HG03064 (cell line): ENCODE data around the gene ZIC1.

ENCODE experiments used
- ATAC-seq: cut with Tn5 transposase; IDR thresholded peaks from one replicate; pipeline ENCODE4 v1.9.1; 2021; ENCODE audit warnings: low read depth; ENCODE audit not compliant: unreplicated experiment

ZIC1 gene

DNA sequence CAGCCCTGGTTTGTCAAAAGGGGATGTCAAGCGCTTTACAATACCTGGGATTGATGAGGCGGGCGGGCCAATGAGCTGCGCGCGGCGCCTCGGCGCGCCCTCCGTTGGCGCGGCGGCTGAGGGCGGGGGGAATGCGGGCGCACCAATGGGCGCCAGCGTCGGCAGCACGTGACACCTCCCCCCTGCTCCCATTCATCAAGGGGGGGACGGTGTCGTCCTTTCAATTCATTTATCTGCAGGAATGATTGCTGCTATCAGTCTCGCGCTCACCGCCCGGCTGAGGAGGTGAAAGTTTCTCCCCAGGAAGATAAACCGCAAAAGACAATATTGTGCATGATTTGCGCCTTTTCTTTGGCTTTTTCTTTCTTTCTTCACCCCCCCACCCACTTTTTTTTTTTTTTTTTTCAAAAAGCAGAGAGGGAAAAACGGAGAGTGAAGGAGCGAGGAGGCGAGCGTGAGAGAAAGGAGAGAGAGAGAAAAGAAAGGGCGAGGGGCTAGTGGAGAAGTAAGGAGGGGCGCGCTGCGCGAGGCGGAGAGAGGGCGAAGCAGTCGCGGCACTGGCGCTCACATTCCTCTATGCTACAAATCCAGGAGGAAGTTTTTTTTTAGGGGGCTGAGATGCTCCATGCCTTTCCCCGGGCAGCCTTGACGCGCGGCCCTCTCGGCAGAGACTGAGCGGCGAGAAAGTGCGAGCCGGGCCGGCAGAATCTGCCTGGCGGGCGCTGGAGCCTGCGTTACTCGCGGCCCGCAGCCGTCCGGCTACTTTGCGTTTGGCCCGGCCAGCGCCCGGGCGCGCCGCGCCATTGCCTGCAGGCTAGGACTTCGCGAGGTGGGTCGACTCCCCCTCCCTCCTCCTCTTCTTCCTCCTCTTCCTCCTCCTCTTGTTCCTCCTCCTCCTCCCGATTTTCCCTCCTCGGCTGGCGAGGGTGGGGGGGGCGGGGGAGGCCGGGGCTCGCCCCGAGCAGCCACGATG, at the start of gene ZIC1:
Gene ZIC1 (plus strand): TSS at position 223 of the 973 bp plus-strand sequence. CDS start 748 bp downstream, at position 971.
- no peak for ATAC-seq

DNA sequence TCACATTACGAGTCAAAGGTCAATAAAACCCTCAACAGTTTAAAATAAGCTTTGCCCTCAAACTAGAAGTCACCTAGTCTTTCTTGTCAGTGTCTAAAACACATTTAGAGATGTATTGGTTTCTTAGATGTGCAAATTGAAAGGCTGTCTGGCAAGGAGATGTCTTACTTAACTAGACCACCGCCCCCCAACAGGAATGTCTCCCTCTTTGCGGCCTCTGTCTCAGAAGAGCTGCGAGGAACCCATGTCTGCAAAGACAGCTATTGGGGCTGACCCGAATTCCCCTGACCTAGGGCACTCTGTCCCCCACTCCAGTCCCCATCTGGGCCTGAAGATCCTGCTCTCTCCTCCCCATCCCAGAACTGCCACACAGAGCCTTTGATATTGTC, 49.1 kb upstream of the ZIC1 start:
- no peak for ATAC-seq

DNA sequence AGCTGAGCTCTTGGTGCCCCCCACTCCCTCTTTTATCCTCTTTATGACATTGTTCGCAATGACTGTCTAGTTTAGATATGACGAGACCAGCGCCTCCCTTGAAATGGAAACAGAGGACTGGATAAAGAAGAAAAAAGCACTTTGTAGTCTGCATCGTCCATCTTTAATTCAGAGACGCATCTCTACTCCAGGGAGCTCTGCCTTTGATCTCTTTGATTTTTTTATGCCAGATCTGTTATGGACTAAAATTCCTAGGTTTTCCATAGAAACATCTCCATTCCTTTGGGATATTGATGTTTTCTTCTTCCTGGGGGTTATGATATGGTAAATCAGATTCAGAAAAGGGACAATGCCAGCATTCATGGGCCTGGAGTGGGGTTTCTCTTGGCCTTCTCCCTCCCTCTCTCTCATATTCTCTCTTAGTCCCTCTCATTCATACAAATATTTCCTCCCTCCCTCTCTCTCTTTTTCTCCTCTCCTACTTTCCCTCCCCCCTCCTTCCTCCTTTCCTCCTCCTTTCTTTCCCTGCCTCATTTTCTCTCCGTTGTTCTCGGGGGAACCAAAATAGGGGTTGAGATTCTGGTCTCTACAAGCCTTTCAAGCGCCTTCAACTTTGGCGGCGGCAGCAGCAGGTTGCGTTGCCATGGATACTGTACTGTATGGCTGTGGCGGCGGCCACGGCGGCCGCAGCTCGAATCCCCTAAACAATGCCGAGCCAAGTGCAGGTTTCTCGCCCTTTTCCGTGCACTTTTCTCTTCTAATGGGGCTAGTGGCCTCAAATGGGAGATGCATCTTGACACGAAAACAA, 48.3 kb upstream of the ZIC1 start:
- ATAC-seq = no peak

DNA sequence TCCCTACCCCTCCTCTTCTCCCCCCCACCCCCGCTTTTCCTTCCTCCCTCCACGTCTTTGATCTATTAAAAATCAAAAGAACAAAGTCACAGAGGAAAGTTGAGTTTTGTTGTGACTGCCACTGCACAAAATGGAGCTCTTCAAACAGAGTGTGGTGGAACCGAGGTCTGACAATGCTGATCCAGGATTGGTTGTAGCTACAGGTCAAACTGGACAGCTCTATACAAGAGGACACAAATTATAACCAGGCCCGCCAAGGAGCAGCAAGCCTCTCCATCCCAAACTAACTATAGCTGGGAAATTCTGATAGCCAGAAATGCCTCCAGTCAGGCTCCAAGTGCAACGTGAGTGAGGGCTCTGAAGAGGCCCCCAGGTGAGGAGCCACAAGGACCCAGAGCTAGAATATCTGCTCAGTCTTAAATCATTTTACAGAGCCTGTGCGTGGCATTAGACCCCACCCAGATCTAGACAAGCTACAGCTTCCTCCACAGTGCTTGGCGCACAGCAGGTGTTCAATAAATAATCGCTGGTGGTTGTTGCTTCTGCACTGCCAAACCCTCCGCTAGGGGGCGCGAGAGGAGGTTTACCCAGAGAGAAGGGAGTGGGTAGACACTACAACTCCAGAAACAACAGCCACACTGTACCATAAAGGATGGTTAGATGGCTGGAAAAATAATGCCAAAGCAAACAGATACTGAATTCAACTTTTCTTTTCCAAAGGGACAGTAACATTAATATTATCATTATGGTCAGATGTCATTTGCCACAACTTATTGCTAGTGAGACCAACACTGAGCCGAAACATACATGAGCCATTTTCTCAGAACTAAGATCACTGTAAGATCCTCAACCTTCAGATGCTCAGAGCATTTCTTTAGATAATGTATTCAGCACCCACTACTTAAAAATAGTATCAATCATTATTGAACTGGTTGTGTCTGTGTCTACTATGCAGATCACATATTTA, 47.4 kb upstream of the ZIC1 start:
- no peak for ATAC-seq

DNA sequence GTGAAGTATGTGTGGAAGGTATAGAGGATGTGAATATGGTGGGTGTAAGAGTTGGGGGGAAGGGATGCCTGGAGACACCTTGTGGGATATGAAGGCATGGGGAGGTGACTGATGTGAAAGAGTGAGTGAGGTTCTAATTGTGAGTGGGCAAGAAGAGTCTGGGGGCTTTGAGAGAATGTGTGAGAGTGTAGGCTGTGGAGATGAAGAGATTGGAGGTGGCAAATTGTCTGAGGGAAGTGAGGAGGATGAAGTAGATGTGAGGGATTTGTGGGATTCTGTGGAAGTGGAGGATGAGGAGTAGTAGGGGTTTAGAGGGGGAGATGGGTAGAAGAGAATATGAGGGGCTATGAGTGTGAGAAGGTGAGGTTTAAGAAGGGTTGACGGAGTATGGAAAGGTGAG, 44.4 kb upstream of the ZIC1 start:
- ATAC-seq = no peak

DNA sequence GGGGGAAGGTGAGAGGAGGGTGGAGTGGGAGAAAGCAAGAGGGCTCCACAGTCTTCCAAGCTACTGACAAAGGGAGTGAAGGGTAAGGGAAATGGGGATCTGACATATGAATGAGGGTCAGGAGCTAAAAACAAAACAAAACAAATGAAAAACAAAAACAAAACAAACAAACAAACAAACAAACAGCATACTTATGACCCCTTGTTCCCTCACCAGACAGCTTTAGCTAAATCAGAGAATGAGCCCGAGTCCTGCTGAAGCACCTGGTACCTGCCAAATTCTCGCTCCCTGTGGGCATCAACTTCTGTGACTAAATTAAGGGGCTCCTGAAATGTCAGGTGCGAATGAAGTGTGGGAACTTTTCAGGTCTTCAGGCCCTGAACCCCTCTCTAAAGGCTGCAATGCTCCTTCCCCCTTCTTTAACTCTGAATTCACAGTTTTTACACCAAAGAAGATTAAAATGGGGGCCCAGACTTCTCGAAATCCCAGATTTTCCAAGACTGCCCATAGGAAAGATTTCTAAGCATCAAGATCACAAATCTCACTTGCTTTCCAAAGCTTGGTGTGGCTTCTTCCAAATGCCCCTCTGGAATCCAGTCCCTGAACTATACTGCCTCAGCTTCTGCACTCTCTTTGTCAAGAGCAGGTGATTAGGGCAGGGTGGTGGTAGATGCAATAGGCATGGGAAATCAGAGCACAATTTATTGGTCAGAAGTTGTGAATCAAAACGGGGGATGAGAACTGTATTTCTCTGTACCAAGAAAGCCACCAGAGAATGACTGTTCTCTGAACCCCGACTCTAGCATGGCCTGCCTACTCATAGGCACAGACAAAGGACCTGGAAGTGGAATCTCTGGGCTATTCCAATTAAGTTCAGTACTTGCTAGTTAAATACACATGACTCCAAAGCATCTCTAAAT, 43.7 kb upstream of the ZIC1 start:
- ATAC-seq = no peak

DNA sequence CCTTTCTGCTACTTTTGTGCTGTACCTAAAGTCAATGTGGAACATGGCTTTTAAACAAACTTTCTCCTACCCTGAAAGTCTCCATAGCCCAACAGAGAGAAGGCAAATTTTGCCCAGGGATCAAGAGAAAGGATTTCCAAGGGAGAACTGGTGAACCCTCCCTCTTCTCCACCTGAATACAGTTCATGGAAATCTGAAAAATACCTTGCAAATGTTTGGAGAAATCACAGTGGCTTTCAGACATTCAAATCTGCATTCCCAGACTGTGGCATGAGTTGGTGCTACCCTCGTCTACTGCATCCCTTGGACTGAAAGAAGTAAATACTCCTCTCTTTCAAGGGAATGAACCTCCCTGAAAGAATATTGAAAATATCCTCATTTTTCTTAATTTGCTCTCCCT, 41.5 kb upstream of the ZIC1 start:
- no peak for ATAC-seq

DNA sequence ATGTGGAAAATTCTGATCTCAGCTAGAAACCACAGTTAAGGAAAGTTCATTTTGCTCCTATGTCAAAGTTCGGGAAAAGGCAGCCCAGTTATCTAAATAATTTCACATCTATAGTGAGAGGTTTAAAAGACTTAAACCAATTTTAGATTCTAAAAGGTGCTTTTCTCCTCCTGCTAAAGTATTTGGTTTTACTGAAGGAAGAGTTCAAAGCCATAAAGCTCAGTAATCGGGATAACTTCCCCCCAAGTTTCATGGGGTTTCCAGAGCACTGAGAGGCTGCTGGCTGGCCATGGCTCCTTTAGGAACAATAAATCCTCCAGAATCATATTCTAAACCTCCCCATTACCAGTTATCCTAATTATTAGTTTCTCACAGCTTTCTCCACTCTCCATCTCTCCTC, 41.0 kb upstream of the ZIC1 start:
- ATAC-seq = no peak

DNA sequence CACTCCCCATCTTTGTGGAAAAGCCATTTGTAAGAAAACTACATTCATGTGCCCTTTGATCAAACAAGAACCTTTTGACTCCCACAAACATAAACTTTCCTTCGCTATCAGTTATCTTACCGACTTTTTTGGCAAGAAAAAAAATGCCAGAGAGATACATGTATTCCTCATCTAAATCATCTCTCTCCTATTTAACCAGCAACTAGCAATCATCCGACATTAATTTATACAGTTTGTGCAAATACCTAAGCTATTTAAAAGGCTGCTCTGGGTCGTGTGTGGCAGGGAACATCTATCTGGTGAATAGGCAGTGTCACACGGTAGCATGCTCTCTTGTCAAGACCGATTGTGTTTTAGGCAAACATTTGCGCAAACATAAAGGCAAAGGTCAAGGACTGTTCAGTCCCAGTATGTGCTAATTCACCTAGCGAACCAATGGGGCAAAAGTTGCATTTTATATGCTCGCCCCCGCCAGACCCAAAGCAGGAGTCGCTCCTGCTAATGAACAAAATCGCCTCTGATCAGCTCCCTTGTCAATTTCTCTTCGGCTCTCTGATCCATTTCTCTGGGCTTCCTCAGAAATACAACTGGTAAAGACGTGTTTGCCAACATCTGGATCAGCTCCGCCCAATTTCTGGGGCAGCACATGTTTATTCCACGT, 40.5 kb upstream of the ZIC1 start:
- no peak for ATAC-seq

DNA sequence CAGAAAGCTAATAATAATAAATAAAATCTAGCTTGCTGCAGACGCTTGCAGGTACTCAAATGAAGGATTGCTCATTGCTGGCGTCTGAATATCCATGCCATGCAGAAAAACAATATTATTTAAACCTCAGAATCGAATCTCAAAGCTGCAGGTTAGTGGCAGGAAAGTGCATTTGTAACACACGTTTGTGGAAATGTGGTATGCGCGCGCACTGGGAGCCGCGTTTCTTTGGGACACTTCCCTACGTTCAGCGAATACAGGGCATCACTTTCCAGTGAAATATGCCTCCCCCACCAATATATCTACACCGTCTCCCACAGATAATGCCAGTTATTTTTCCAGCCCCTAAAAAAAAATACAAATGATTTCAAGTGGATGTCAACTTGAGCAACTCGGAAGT, 39.9 kb upstream of the ZIC1 start:
- no peak for ATAC-seq

DNA sequence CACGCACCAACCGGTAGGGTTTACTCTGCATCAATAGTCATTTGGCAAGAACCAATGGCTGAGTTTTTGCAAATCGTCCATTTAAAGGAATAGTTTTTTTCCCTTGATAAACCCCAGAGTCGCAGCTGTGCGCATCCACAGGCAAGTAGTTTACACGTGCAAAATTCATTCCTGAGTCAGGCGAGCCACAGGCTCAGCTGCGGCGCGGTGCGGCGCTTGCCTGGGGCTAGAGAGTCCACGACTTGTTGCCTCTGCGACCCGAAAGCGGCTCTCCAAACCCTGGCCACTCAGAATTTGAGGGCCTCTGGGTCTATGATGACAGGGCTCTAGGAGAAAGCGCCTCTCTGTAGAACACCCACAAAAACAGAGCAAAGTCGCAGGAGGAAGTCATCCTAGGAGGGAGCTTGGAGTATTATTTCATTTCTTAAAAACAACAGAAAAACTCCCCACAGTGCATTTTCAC, 39.5 kb upstream of the ZIC1 start:
- no peak for ATAC-seq

DNA sequence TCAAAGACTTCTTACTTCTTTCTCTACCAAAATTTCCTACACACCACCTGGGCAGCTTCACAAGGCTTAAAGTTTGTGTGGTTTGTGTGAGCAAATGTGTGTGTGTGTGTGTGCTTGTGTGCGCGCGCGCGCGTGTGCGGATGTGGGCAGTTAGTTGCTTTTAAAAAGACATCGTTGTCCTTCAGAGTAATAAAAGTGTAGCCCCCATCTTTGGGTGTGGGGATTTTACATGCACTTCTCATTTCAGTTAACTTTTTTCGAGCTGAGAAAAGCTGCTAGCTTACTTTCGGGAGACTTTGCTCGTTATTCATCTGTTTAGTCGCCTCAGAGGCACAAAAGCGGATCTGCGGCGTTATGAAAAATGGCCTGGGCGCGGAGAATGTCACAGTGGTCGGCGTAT, 38.8 kb upstream of the ZIC1 start:
- ATAC-seq = no peak

DNA sequence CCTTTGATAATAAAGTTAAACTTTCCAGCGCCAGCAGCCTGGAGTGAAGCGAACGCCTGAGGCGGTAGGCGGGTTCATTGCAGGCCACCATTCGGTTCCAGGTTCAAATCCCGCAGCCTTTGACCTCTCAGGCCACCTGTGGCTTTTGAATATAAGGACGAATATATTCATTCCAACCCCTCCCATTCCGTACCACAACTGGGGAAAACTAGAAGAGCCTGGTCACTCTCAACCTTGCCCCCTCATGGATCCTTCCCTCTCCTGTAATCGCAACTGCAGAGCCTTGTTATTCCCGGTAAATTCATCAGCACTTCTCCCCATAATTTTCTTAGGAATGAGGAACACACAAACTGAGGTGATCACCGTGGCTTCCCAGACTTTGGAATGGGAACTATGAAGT, 38.0 kb upstream of the ZIC1 start:
- no peak for ATAC-seq

DNA sequence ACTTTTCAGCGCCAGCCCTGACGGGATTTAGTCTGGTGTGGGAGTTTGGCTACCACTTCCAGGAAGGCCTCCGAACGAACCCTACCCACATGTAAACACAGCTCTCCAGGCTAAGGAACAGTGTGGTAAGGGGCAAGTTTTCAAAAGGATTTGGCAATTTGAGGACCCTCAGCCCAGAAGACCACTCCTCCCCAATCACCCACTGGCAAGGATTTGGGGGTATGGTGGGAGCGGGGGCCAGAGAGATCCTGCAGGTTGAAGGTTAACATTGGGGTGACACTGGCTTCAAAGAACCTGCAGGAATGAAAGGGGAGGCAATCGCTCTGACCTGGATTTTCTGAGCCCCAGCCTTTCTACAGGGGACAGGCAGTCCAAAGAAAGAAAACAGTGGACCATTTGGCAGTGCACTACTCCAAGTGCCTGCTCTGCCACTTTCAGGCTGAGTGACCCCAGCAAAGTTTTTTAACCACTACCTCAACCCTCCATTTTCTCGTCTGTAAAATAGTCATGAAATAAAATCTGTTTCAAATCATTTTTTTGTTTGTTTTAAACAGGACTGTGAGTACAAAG, 37.3 kb upstream of the ZIC1 start:
- no peak for ATAC-seq

DNA sequence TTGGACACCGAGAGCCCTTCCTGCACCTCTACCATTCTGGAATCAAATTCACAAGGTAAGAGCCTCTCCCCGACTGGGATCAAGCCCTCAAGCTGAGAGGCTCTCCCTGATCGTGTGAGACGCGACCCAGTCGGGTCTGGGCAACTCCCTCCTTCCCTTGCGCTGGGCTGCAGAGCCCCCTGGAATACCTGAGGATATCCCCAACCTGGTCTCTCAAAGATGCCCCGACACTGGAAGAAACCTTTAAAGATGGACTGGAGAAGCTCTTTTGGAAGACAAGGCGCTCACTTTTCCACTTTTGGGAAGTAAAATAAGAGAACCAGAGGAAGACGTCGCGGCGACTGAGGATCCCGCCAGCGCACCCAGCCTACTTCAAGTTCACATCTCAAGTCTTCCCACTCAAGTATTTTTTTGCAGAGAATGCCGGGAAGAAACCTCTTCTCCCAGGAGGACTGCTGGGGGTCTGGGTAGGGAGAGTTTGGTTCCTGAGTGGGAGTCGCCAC, 36.6 kb upstream of the ZIC1 start:
- ATAC-seq = no peak

DNA sequence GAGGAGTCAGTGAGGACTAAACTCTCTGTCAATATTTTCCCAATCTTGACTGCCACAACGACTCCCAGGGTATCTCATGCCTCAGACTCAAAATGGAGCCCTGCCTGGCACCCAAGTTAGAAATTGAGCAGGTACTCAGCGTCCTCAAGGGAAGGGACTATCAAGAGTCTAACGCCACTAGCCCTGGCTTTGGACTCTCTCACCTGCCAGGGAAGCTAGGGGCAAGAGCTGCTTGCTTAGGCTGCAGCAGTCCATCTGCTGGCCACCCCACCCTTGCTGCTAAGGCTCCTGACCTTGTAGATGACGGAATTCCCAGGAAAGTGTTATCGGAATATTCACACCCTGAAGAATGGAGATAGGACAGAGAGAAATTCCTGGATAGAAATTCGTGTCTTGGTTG, 35.9 kb upstream of the ZIC1 start:
- no peak for ATAC-seq

DNA sequence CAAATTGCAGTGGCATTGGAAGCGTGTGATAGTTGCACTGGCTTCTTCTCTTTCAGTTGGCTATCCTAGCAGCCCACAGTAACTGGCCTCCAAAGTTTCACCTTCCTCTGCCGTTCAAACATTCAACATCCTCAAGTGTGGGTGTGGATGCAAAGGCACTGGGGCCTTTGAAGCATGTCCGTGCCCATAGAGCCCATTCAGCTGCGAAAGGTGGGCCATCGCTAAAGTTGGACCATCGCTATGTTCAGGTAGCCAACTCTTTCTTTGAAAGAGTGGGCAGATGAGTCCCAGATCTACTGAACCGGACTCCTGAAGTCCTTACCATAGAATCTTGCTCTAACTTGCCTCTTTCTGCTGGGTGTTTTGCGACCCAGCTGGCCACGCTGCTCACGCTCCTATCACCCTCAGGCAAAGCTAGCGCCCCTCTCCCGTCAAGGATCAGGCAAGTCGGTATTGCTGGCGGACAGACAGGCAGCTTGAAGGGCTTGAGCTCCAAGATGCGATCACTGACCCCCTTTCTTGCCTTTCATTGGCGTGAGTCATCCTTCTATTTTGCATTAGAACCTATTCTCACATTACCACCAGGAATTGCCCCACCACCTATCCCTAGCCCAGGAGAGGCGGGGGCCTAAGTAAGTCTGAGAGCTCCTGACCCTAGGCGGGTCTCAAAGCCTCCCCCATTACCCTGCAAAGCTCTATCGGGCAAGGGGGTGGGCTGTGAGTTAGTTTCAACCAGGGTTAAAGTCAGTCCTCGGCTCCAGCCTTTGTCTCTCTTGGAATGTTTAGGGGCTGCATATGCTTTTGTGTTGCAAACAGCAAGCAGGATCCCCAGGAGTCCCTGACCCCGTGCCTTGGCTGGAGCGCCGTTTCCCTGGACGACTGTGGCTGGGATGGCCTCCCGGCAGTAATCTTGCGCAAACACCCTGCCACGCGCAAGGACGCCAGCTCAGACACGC, 31.5 kb upstream of the ZIC1 start:
- no peak for ATAC-seq
